Naive B cell (primary cell): ENCODE measurements around the gene ENO4. TPM values are rescaled to one million over a fixed set of nuclear protein-coding genes. Genes with fewer than 3 reads are reported as not detected.

Experiments used
- ATAC-seq, 2 donors: fragments of 150-1000 bp; cut with Tn5 transposase; 2 replicates each; pipeline ENCODE4 v1.10.0; 2021; ENCODE audit warnings: low read depth in 2 of 2, mild to moderate bottlenecking in 2 of 2, moderate library complexity in 2 of 2
- DNase-seq: peaks from one replicate; pipeline ENCODE4 v3.0.0; 2022
- H3K27ac Mint-ChIP-seq, 6 donors: one replicate each; pipeline ENCODE4 v1.8.0; 2020 to 2022; ENCODE audit warnings: mild to moderate bottlenecking in 6 of 6, mixed read lengths in 6 of 6, moderate library complexity in 5 of 6, inconsistent platforms in 2 of 6
- H3K27me3 Mint-ChIP-seq, 3 donors: one replicate each; pipeline ENCODE4 v1.8.0; 2021 to 2022; ENCODE audit warnings: mixed read lengths in 3 of 3, mild to moderate bottlenecking in 1 of 3
- H3K36me3 Mint-ChIP-seq, 2 donors: one replicate each; pipeline ENCODE4 v1.8.0; 2020 to 2022; ENCODE audit warnings: mixed read lengths in 2 of 2, inconsistent platforms in 1 of 2, mild to moderate bottlenecking in 1 of 2
- H3K4me1 Mint-ChIP-seq, 3 donors: one replicate each; pipeline ENCODE4 v1.8.0; 2020 to 2022; ENCODE audit warnings: mixed read lengths in 3 of 3, inconsistent platforms in 1 of 3, mild to moderate bottlenecking in 1 of 3, moderate library complexity in 1 of 3
- H3K4me3 Mint-ChIP-seq, 8 donors: one replicate each; pipeline ENCODE4 v1.8.0; 2020 to 2022; ENCODE audit warnings: mild to moderate bottlenecking in 8 of 8, mixed read lengths in 8 of 8, moderate library complexity in 8 of 8, inconsistent platforms in 2 of 8
- H3K9me3 Mint-ChIP-seq, 7 donors: one replicate each; pipeline ENCODE4 v1.8.0; 2020 to 2022; ENCODE audit warnings: mixed read lengths in 7 of 7, mild to moderate bottlenecking in 5 of 7, inconsistent platforms in 2 of 7, moderate library complexity in 1 of 7
- polyA plus RNA-seq, 6 donors: library from polyadenylated mRNA; unstranded; fragments of 300-500 nt; fragmentation: Illumina TruSeq; gene quantifications; one replicate each; pipeline ENCODE4 v1.2.3, GENCODE V29; 2021; ENCODE audit warnings: low read depth in 6 of 6

The ENO4 gene
- polyA plus RNA-seq, 6 donors from 2014 or later = 0.12 TPM; not detected in 5

DNA sequence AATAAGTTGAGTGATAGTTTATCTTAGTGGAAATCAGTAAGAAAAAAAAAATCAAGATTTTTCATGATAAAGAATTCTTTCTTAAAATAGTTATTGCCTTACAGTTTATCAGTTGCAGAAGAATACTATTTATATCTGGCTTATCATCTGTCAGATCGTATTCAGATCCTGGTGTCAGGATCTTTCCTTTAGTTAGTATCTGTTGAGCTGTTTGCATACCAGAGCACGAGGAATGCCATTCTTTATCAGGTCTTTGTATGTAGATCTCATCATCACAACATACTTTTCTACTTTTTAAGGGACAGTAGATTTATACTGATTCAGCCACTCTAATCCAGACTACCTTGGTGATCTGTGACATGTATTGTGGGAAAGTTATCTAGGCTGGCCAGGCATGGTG lies 12.5 kb downstream of the ENO4 start:
- H3K36me3 Mint-ChIP-seq = no peaks in the 10 kb centered on the region
- no peaks in the 10 kb centered on the region for H3K4me1 Mint-ChIP-seq
- DNase-seq (no peak), ATAC-seq (no peak)
- H3K9me3 Mint-ChIP-seq = peaks cover 5 to 25% (median 9%) of the 10 kb centered on the region in 7 donors
- H3K27me3 Mint-ChIP-seq = peaks cover 0 to 7% (median 0%) of the 10 kb centered on the region in 3 donors
- H3K27ac Mint-ChIP-seq = no peak overlapping the region
- no peak overlapping the region for H3K4me3 Mint-ChIP-seq

DNA sequence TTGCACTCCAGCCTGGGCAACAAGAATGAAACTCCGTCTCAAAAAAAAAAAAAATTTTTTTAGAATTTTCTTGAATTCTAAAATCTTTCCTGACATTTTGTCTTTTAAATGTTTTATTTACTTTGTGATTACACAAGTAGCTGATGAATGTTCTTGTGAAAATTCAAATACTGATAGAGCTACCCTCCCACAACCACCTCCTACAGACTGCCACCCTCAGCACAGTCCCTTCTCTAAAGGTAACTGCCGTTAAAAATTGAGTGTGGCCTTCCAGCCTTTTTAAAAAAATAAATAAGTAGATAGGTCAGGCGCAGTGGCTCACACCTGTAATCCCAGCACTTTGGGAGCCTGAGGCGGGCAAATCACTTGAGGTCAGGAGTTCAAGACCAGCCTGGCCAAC lies 15.1 kb downstream of the ENO4 start:
- Mint-ChIP-seq H3K36me3 (no peaks in the 10 kb centered on the region), H3K27ac (no peak overlapping the region), H3K4me3 (no peak overlapping the region), H3K27me3 (peaks cover 0 to 6% (median 0%) of the 10 kb centered on the region in 3 donors), H3K4me1 (no peaks in the 10 kb centered on the region), H3K9me3 (peaks cover 0 to 9% (median 2%) of the 10 kb centered on the region in 7 donors)
- no peak for DNase-seq
- ATAC-seq = no peak

DNA sequence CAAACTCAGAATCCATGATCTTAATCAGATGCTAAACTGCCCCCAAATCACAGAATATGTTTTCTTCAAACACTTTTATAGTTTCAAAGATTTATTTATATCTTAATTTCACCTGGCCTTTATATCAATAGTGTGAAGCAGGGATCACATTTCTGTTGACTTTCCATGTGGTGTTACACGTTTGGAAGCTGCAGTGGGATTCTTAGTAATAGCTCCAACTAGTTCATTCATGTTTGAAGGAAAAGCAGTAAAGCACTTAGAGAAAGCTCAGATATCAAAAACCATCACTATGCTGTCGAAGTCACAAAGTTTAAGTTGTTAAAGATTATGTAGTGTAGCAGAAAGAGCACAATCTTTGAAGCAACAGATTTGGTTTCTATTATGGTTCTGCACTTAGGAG lies 16.8 kb downstream of the ENO4 start:
- H3K36me3 Mint-ChIP-seq = no peaks in the 10 kb centered on the region
- no peaks in the 10 kb centered on the region for H3K27me3 Mint-ChIP-seq
- no peak overlapping the region for H3K27ac Mint-ChIP-seq
- ATAC-seq (no peak), DNase-seq (no peak)
- H3K4me3 Mint-ChIP-seq = no peak overlapping the region
- H3K4me1 Mint-ChIP-seq = no peaks in the 10 kb centered on the region
- no peaks in the 10 kb centered on the region for H3K9me3 Mint-ChIP-seq

DNA sequence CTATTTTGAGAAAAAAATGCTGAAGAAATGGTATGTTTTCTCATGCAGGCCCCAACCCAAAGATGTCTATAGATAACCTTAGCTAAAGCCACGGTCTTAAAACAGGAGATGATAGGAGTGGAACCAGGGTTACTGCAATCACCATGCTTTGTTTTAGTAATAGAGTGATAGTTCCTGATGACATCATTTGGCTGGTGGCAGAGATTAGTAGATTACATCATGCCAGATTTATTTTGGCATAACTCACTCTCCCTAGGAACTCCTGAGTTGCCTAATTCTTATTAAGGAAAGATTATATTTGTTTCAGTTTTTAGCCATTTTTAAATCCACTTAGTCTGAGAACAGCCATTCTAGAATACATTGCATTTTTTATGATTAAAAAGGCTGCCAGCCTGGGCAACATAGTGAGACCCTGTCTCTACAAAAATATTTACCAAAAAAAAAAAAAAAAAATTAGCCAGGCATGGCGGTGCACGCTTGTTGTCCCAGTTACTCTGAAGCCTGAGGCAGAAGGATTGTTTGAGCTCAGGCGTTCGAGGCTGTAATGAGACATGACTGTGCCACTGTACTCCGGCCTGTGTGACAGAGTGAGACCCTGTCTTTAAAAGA lies 17.8 kb downstream of the ENO4 start:
- no peaks in the 10 kb centered on the region for H3K27me3 Mint-ChIP-seq
- no peak for ATAC-seq
- H3K27ac Mint-ChIP-seq = no peak overlapping the region

DNA sequence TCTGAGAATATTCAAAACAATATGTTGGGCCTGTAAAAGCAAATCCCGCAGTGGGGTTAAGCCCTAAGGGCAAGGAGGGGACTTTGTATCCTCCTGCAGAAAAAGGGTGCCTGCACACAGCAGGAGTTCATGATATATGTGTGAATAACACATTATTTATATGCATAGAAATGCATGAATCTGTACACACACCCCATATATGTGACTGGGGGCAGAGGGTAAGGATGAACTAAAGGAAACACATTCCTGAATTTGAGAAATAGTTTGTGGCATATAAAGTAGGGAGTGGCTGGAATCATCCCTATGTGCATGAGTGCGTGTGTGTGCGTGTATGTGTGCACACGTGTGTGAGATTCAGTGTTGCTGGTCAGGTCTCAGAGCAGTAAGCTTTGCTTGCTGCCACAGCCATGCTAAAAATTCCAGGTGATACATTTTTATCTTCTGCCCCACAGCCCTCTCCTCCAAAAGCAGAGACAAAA lies 18.9 kb downstream of the ENO4 start:
- H3K27me3 Mint-ChIP-seq = no peaks in the 10 kb centered on the region
- H3K4me3 Mint-ChIP-seq = no peak overlapping the region
- H3K27ac Mint-ChIP-seq = no peak overlapping the region
- H3K4me1 Mint-ChIP-seq = no peaks in the 10 kb centered on the region
- DNase-seq = no peak
- peaks cover 0 to 6% (median 3%) of the 10 kb centered on the region in 7 donors for H3K9me3 Mint-ChIP-seq
- no peak for ATAC-seq
- no peaks in the 10 kb centered on the region for H3K36me3 Mint-ChIP-seq

More for the DNA sequence above, 17.8 kb downstream of the ENO4 start:
- Mint-ChIP-seq H3K4me1 (no peaks in the 10 kb centered on the region), H3K36me3 (no peaks in the 10 kb centered on the region), H3K4me3 (no peak overlapping the region), H3K9me3 (peaks cover 0 to 3% (median 0%) of the 10 kb centered on the region in 7 donors)
- DNase-seq = no peak

DNA sequence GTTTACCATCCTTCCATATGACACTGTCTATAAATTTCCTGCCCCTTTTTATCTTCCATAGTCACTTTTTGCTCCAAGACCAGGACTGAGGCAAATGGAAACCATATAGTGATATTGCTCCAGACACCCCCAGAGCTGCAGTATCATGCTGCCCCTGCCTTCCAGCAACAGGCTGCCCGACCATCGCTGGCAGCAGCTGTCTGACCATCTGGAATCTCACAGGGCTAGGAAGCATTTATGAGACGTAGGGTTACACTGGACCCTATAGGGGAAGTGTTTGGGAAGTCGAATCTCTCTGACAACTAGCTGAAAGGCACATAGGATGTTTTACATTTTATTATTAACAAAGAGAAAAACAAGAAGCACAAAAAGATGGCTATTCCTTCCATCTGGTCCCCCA lies 19.4 kb downstream of the ENO4 start:
- no peak overlapping the region for H3K4me3 Mint-ChIP-seq
- H3K27me3 Mint-ChIP-seq = no peaks in the 10 kb centered on the region
- no peak overlapping the region for H3K27ac Mint-ChIP-seq
- no peak for ATAC-seq
- no peak for DNase-seq
- H3K9me3 Mint-ChIP-seq = peaks cover 0 to 6% (median 3%) of the 10 kb centered on the region in 7 donors
- H3K4me1 Mint-ChIP-seq = no peaks in the 10 kb centered on the region
- H3K36me3 Mint-ChIP-seq = no peaks in the 10 kb centered on the region

DNA sequence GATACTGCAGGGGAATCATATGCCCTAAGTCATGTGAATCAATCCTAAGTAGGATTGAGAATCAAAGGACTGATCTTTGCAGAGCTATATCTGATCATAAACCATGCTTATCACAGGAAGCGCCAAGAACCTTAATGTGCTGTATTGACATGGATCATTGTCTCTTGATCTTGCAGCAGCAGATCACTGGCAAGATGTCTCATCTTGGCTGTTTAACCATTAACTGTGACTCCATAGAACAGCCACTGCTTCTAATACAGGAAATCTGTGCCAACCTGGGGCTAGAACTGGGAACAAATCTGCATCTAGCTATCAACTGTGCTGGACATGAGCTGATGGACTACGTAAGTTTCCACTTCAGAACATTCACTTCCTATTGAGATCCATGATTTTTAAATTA lies 21.6 kb downstream of the ENO4 start:
- Mint-ChIP-seq H3K27ac (no peak overlapping the region), H3K4me3 (no peak overlapping the region), H3K36me3 (no peaks in the 10 kb centered on the region), H3K4me1 (no peaks in the 10 kb centered on the region), H3K27me3 (no peaks in the 10 kb centered on the region), H3K9me3 (peaks cover 0 to 6% (median 3%) of the 10 kb centered on the region in 7 donors)
- no peak for ATAC-seq
- DNase-seq = no peak

DNA sequence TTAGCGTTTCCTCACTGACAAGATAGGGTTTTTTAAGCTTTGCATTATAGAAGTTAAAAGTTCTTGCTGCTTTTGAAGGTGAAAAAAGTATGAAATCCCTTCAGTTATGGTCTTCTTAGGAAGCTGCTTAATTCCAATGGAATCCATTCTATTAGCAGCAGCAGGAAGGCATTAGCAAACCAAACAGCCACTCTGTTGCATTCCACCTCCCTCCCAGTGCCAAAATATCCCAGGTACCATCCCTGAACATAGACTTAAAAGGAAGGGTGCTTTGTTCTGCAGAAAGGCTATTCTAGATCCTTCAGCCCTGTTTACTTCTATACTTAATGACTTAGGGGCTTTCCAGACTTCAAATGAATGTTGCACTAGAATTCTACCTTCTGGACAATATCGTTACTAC lies 23.8 kb downstream of the ENO4 start:
- ATAC-seq (no peak), DNase-seq (no peak)
- Mint-ChIP-seq H3K36me3 (no peaks in the 10 kb centered on the region), H3K27me3 (peaks cover 0 to 8% (median 0%) of the 10 kb centered on the region in 3 donors), H3K4me1 (no peaks in the 10 kb centered on the region), H3K27ac (no peak overlapping the region), H3K9me3 (peaks cover 0 to 9% (median 3%) of the 10 kb centered on the region in 7 donors), H3K4me3 (no peak overlapping the region)

DNA sequence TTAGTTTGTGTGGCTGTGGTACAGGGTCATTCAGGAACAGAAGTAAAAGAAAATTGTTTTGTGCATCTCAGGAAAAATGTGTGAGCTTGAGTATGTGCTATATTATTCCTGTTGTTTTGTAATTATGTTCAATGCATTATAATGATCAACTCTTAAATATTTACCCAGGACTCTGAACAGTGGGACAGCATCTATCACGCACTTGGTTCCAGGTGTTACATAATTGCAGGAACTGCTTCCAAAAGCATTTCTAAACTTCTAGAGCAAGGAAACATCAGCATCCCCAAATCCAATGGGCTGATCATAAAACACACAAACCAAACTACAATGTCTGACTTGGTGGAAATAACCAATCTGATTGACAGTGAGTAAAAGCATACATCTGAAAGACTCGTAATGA lies 26.6 kb downstream of the ENO4 start:
- no peaks in the 10 kb centered on the region for H3K4me1 Mint-ChIP-seq
- ATAC-seq = no peak

DNA sequence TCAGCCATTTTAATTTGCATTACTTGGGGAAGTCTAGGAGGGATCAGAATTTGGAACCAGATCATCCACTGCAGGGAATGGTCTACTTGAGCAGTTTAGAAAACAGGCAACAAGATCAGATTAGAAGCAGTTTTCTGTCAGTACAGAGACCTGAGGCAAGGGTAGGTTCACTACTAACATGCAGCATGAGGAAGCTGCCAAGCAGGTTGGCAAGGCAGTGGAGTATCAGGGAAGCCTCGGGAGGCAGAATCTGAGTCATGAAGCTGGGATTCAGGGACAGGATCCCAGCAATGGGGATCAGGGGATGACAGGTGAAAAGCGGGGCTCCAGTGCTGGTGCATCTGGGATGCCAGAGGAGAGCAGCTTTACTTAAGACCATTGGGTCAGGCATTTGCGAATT lies 28.1 kb downstream of the ENO4 start:
- Mint-ChIP-seq H3K36me3 (no peaks in the 10 kb centered on the region), H3K9me3 (peaks cover 0 to 6% (median 2%) of the 10 kb centered on the region in 7 donors), H3K27me3 (peaks cover 0 to 15% (median 0%) of the 10 kb centered on the region in 3 donors), H3K27ac (no peak overlapping the region), H3K4me1 (no peaks in the 10 kb centered on the region), H3K4me3 (no peak overlapping the region)
- DNase-seq = no peak
- no peak for ATAC-seq

More for the DNA sequence above, 26.6 kb downstream of the ENO4 start:
- peaks cover 0 to 9% (median 0%) of the 10 kb centered on the region in 3 donors for H3K27me3 Mint-ChIP-seq
- no peak overlapping the region for H3K4me3 Mint-ChIP-seq
- H3K27ac Mint-ChIP-seq = no peak overlapping the region
- peaks cover 0 to 9% (median 3%) of the 10 kb centered on the region in 7 donors for H3K9me3 Mint-ChIP-seq
- H3K36me3 Mint-ChIP-seq = no peaks in the 10 kb centered on the region
- no peak for DNase-seq

DNA sequence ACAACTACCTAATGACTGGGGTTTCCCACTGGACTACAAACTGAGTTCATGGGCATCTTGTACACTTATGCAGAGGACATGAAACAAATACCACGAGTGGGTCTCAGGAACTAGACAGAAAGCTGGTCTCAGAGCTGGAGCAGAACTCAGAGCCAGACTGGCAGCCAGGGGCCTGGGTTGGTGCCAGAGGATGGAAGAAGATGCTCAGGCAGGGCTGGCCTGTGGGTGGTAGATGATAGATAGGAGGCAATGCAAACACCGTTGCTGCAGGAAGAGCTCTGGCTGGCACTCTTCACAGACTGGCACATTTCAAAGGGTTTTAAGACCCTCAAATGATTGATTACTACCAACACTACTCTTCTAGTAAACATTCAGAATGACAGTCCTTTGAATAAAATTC lies 28.8 kb downstream of the ENO4 start:
- peaks cover 0 to 15% (median 0%) of the 10 kb centered on the region in 3 donors for H3K27me3 Mint-ChIP-seq
- DNase-seq (no peak), ATAC-seq (no peak)
- H3K27ac Mint-ChIP-seq = no peak overlapping the region
- no peaks in the 10 kb centered on the region for H3K4me1 Mint-ChIP-seq
- H3K9me3 Mint-ChIP-seq = peaks cover 0 to 4% (median 0%) of the 10 kb centered on the region in 7 donors
- no peak overlapping the region for H3K4me3 Mint-ChIP-seq
- no peaks in the 10 kb centered on the region for H3K36me3 Mint-ChIP-seq

DNA sequence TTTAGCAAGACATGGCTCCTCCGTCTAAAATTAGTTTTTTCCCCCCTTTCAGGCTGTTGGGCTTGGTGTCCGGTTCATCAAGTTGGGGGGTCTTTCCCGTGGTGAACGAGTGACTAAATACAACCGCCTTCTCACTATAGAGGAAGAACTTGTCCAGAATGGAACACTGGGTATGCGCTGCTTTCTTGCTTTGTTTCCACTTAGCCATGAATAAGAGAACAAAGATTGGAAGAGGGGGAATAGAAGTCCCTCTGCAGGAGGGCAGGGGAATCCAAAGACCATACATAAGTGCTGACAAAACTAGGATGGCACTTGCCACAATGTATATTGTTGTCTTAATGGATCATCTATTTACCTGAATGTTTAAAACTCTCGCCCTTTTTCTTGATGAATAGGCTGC lies 30.5 kb downstream of the ENO4 start:
- Mint-ChIP-seq H3K27ac (no peak overlapping the region), H3K4me3 (no peak overlapping the region), H3K27me3 (peaks cover 0 to 15% (median 0%) of the 10 kb centered on the region in 3 donors), H3K9me3 (peaks cover 0 to 4% (median 0%) of the 10 kb centered on the region in 7 donors), H3K36me3 (no peaks in the 10 kb centered on the region), H3K4me1 (no peaks in the 10 kb centered on the region)
- ATAC-seq = no peak
- DNase-seq = no peak

DNA sequence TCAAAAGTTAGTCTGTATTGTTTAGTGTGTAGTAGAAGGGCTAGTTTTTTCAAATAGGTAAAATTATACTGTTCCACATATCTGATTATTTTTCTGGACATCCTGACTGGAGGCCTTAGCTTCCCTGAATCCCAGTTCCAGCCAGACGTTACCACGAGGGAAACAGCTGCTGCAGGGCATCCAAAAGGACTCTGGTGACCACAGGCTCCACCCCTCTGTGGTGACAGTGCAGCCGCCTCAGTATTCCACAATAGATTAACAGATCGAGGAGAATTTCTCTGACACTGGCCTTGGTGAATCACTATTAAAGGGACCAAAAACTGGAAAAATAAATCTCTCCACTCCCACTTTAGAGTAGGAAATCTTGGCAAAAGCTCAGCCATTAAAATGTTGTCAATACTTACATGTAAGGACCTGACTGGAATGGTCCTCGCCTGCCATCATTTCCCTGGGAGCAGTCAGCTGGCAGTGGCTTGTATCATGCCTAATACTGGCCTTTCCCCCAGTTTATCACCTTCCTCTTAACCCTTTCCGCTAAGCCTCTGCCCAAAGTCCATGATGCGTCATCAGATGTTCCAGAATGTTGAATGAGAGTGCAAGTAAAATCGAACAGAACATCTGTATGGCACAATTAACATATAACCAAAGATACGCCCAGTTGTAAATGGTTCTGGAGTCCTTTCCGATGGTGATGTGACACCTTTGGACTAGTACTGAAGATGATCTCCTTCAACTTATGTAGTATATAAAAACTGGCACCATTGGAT lies 31.6 kb downstream of the ENO4 start:
- Mint-ChIP-seq H3K36me3 (no peaks in the 10 kb centered on the region), H3K4me3 (peak overlapping the region in 1 of 8 donors; percentile 31), H3K9me3 (peaks cover 0 to 4% (median 0%) of the 10 kb centered on the region in 7 donors), H3K27me3 (peaks cover 0 to 15% (median 0%) of the 10 kb centered on the region in 3 donors), H3K4me1 (no peaks in the 10 kb centered on the region), H3K27ac (no peak overlapping the region)
- no peak for DNase-seq
- ATAC-seq = no peak

DNA sequence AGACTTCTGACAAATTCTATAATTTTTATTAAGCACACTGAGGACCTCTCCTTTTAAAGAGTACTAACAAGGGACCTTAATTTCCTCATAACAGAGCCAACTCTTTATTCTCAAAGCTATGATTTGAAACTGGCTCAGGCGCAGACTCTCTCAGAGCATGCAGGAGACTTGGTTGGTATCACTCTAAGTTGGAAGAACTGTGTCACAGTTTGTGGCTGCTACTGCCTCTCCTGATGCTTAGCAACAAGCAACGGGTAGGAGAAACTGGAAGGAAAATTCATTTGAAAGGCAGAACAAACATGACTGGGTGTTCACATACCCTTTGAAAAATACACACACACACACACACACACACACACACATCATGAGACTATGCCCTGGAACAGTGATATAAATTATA lies 33.3 kb downstream of the ENO4 start:
- ATAC-seq (no peak), DNase-seq (no peak)
- no peaks in the 10 kb centered on the region for H3K36me3 Mint-ChIP-seq
- H3K27me3 Mint-ChIP-seq = peaks cover 0 to 18% (median 4%) of the 10 kb centered on the region in 3 donors
- H3K9me3 Mint-ChIP-seq = peaks cover 0 to 2% (median 0%) of the 10 kb centered on the region in 7 donors
- H3K4me1 Mint-ChIP-seq = no peaks in the 10 kb centered on the region
- H3K4me3 Mint-ChIP-seq = no peak overlapping the region
- no peak overlapping the region for H3K27ac Mint-ChIP-seq
